Activated CD8-positive, alpha-beta memory T cell treated with anti-CD3 and anti-CD28 coated beads for 36 hours (primary cell): ENCODE results near the gene SEM1. TPM values are rescaled to one million over a fixed set of nuclear protein-coding genes. Genes with fewer than 3 reads are reported as not detected.
"Not testable (repeated sequence)": the region's sequence is repeated elsewhere in the genome, so short reads cannot be mapped to it uniquely, and the experiment has no call there.

Experiments used
- CTCF ChIA-PET: fragments of 350-600 bp; sonication (Branson Sonifier 250); formaldehyde crosslinking; loops from one replicate; lab custom pipeline; 2021; ENCODE audit warnings: antibody characterized with exemption; lab: Charles Lee
- POLR2A ChIA-PET: fragments of 350-600 bp; sonication (Branson Sonifier 250); formaldehyde crosslinking; loops from one replicate; lab custom pipeline; 2021; ENCODE audit warnings: antibody characterized with exemption; lab: Charles Lee
- total RNA-seq, 2 experiments: library from RNA; stranded (reverse); gene quantifications; one replicate each; pipeline ENCODE4 v1.2.3, GENCODE V29; 2021

Gene SEM1
- total RNA-seq, 2 experiments from 2014 or later, result 41.1 to 49.2 TPM

DNA sequence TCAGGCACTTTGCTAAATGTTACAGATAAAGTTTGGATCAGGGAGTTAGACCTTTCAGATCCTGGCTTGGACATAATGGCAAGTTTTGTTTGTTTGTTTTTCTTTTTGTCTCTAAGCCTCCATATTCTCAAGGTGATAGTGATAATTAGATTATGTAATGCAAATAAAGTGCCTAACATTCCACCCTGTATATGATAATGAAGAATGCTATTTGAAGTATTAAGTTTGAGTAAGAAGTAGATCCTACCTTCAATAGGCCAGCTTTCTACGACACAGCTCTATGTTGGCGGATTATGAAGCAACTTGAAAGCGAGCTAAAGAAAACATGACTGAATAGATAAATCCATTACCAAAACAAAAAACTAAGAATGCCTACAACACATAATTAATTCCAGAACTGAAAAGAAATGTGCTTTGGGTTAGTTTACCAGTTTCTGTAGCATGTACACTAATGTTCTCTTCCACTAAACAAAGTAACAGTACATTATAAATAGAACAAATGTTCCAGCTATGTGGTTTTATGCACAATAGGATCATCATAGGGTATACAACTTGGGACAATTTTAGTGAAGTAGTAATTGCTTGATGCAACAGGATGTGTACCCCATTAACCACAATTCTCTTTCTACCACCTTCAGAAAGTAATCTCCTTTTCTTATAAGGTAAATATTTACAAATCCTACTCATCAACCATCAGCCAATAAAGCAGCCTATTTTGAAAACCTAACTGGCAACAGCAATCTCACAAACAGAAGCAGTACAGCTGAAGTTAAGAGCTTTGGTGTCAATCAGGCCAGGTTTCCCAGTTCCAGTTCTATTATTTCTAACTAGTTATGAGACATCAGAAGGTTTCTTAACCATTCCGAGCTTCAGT is 1.5 kb downstream of the SEM1 start:
- ChIA-PET POLR2A (interaction anchor here (0.7 kb wide), 1 partner anchor 339 kb away, joined by 4 read pairs; no protein-coding TSS in a partner anchor), CTCF (no interaction called here)

DNA sequence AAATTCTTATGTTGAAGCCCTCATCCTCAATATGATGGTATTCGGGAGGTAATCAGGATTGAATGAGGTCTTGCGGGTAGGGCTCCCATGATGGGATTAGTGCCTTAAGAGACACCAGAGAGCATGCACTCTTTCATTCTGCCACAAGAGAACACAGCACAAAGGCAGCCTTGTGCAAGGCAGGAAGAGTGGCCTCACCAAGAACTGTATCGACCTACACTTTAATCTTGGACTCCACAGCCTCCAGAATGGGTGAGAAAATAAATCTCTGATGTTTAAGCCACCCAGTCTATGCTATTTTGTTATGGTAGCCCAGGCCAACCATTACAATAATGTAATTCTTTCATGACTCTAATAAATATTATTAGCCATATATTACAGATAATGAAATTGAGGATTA is 8.4 kb downstream of the SEM1 start:
- ChIA-PET CTCF (no interaction called here), POLR2A (no interaction called here)

DNA sequence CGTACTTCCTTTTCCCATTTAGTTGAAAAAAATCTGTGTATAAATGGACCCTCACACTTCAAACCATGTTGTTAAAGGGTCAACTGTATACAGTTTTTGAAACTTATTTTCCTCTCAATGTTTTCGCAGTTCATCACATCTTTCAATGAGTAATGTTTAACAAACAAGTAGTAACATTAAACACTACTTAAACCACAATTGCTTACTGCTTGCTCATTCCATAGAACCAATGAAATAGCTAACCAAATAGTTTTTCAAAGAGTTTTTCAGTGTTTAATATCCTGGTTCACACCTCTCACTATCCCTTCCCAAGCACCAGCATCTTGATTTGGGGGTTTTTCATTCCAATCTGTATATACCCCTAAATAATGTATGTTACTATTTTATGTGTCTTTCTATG is 9.1 kb downstream of the SEM1 start:
- ChIA-PET POLR2A (no interaction called here), CTCF (no interaction called here)

DNA sequence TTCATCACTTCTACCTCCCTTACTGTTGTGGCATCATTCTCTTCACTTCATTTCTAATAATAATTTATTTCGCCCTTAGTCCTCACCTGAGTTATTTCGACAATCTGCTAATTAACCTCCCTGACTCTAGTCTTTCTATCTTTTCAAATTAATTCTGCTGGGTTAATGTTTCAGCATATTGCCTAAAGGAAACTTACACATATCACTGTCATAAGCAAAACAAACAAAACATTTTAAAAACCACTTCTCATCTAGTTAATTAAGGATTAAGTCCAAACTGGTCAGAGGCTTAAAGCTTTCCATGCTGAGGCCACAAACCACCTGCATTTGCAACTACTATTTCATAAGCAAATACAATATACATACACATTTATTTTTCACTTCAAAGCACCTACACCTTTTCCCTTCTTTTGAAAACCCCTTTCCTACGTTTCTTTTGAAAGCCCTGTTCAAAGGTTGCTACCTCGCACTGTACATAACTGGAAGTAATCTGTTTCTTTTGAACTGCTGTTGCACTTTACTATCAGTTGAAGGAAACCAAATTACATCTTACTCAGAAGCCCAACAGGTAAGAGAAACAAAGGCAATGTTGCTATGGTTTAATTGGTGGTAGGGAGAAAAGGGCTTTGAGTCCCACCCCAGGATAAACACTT is 10.3 kb downstream of the SEM1 start:
- CTCF ChIA-PET, result no interaction called here

DNA sequence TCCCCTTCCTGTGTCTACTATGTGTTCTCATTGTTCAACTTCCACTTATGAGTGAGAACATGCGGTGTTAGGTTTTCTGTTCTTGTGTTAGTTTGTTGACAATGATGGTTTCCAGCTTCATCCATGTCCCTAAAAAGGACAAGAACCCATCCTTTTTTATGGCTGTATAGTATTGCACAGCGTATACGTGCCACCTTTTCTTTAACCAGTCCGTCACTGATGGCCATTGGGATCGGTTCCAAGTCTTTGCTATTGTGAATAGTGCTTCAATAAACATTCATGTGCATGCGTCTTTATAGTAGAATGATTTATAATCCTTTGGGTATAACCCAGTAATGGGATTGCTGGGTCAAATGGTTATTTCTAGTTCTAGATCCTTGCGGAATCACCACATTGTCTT is 11.2 kb downstream of the SEM1 start:
- POLR2A ChIA-PET, CTCF ChIA-PET: not testable (repeated sequence)

More for the DNA sequence above, 10.3 kb downstream of the SEM1 start:
- POLR2A ChIA-PET, result no interaction called here

DNA sequence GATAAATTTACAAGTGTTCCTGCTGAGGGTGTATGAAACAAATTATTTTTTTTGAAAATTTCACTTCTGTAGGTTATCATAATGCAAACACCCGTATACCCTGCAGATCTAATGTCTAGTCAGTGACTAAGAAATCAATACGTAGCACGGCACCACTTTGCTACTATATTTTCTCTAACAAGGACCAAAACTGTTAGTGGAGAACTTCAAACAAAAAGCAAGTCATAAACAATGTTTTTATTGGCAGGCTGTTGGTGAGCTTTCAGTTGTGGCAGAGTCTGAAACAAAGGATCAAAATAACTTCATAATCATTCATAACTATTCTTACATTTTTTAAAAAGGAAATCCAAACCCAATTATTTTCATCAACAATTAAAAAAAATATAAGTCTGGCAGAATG is 11.8 kb downstream of the SEM1 start:
- ChIA-PET CTCF (no interaction called here), POLR2A (no interaction called here)

DNA sequence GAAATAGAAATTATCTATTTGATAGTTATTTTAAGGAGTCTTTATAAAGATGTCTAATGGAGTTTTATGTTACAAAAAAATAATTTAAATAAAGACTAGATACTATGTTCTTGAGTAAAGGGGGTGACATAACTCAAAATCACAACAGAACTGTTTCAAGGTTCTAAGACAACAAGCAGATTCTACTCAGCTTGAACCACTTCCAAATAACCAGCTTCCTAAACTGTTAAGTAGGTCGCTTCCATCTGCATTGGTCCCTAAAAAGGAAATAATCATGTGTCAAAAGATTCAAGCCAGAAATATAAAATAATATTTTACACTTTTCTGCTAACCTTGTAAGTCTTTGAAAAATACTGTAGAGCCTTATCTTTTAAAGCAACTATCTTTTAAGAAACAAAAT is 14.1 kb downstream of the SEM1 start:
- CTCF ChIA-PET, result no interaction called here
- POLR2A ChIA-PET, result no interaction called here

DNA sequence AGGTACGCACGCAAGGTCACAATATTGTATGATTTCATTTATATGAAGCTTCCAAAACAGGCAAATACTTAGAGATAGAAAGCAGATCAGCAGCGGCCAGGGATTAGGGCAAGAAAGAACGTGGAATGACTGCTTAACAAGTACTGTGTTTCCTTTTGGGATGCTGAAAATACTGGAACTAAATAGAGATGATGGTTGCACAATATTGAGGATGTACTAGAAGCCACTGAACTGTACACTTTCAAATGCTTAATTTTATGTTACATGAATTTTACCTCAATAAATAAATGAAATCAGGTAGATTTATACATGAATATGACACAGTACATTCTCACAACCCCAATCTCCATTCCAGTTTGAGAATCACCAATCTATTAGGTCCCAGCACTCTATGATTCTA is 15.6 kb downstream of the SEM1 start:
- POLR2A ChIA-PET, result no interaction called here
- CTCF ChIA-PET, result no interaction called here

DNA sequence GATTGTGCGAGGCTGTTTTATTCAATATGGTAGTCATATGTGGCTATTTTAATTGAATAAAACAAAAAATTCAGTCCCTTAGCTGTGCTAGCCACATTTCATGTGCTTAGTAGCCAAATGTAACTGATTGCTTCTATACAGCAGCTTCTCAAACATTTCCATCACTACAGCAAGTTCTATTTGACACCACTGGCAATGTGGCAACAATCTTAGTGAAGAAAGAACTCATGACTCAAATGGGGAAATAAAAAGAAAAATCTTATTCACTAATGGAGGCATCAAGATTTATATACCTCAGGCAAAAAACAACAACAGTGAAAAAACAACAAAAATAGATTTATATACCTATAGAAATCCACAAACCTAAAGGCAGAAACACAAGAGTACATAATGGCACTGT is 17.9 kb downstream of the SEM1 start:
- CTCF ChIA-PET, result no interaction called here
- POLR2A ChIA-PET, result no interaction called here

DNA sequence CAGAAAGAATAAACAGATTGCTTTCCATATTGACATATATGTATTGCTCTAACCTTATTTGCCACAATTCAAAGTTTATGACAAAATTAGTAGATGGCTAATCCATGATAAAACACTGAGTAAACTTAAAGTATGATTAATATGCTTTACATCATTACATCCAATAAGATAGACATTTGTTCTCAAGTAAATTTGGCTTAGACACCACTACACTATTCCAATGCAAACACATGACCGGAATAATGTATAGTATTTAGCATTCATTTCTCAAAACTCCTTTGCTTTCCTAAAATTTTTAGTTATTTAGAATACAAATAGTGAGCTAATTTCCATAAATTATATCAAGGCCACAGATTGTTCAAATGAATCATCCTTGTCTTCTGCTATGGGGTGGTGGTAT is 20.2 kb downstream of the SEM1 start:
- CTCF ChIA-PET, result no interaction called here
- POLR2A ChIA-PET, result no interaction called here

DNA sequence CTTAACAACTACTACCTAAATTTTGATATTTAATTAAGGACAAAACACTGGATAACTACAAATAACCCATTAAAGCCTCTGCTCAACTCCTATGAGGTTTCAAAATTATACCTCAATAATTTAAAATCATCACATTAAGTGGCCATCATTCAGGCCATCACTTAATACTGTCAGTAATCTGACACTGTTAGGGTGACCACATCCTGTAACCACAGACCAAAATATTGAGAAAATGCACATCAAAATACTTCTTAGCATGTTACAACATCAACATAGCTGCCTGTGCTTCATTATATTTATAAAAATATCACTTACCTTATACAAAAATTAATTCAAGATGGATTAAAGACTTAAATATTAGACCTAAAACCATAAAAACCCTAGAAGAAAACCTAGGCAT is 23.3 kb downstream of the SEM1 start:
- ChIA-PET CTCF (no interaction called here), POLR2A (no interaction called here)

DNA sequence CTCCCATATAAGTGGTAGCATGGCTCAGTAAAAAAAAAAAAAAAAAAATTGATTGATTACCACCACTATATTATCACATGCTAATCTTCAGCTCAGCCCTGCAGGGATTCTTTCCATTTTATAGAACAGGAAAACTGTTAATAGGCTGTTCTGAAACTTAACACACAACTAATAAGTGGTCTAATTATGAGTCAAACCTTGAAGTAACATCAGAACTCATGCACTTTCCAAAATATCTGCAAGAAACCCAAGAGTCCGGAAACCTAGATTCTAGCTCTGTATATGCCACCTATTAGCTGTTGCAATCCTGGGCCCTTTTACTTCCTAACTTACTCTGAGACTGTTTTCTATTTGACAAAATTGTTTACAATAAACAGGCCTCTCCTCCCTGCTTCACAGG is 23.9 kb downstream of the SEM1 start:
- POLR2A ChIA-PET, result no interaction called here
- CTCF ChIA-PET, result no interaction called here

DNA sequence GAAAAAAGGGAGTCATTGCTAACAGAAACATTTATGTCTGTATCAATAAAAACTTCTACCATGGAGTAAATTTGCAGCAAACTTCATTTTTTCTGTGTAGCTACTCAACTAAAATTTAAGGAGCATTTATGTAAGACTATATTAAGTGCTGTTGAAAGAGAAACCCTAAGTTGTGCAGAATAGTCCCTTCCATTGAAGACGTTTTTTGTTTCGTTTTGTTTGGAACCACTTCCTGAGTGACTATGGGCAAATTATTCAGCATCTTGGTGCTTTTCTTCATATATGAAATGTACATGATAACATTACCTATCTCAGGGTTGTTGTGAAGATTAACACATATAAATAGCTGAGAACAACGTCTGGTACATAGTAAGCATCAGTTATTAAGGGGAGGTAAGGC is 24.3 kb downstream of the SEM1 start:
- ChIA-PET POLR2A (no interaction called here), CTCF (no interaction called here)

DNA sequence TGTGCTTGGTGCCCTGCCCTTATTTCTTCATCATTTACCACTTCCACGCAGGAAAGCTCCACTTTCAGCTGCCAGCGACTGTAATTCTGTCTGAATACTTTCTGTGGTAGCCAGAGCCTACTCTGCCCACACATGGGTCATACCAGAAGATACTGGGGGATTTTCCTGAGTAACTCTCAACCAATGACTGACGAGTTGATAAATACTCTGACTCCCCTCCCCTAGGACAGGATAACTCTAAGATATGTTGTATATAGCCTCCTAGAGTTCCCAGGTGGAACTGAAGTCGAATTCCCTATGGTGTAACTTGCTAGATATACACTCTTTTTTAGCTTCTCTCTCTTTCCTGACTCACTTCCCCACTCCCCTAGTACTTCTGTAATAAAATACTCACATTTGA is 29.8 kb downstream of the SEM1 start:
- ChIA-PET POLR2A (no interaction called here), CTCF (no interaction called here)

DNA sequence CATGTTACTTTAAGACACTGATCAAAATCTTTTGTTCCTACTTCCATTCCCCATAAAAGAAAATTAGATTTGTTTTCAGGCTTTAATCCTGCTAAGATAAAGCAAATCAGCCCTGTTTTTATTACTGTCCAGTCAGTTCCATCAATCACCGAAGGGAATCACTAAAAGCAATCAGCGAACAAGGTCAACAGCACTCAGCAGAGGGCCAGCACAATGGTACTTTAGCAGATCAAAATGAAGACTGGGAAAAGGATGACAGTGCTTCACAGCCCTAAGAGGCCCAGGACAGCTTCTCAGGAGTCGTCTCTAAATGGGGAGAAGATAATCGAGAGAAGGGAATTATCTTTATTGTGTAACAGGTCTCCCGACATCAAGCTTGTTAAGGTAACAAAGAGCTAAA is 32.7 kb downstream of the SEM1 start:
- POLR2A ChIA-PET, result no interaction called here
- CTCF ChIA-PET, result no interaction called here

DNA sequence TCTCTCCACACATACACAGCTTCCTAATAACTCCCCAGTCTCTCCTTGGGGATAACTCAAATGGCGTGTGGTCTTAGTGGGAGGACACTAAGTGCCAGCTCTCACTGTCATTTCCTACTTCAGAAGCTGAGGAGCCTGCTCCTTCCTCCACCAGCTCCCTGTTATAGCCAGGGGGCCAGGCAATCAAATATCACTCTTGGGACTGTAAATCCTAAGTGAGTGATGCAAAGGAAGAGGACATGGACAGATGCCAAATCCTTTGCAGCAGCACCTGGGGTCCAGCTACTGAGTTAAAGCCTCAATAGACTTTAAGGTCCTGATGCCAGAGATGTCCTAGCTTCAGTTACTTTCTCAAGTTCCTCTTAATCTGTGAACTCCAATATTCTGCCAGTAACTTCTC is 34.1 kb downstream of the SEM1 start:
- ChIA-PET CTCF (no interaction called here), POLR2A (no interaction called here)

DNA sequence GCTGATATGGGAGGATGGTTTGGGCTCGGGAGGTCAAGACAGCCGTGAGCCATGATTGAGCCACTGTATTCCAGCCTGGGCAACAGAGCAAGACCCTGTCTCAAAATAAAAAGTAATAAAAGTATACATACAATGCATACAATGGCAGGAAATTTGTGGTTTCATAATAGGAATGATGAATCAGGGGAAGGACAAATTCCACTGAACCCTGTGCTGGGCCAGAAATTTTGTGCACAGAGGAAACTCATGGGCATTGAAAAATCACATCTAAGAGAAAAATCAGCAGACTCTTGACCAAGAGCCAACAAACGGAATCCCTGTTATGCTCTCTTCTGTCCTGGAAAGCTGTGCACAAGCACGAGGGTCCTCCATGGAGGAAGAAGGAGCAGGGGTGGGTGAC is 35.1 kb downstream of the SEM1 start:
- POLR2A ChIA-PET, result no interaction called here
- CTCF ChIA-PET, result no interaction called here

DNA sequence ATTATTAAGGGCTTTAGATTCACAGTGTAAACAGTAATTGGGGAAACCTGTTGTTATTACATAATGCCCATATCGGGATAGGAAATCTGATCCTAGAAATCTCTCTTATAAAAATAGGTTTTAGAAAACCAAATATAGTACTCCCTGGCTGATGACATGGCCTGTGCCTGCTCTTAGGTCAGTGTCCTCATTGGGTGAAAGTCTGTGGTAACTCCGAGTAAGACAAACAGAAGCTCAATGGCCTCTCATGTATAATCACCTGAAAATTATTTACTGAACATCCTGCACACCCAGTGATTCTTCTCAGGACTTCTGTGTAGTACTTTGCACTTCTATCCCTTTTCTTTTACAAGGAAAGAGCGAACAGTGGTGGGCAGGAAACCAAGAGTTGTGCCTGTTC is 37.8 kb downstream of the SEM1 start:
- ChIA-PET POLR2A (no interaction called here), CTCF (no interaction called here)

DNA sequence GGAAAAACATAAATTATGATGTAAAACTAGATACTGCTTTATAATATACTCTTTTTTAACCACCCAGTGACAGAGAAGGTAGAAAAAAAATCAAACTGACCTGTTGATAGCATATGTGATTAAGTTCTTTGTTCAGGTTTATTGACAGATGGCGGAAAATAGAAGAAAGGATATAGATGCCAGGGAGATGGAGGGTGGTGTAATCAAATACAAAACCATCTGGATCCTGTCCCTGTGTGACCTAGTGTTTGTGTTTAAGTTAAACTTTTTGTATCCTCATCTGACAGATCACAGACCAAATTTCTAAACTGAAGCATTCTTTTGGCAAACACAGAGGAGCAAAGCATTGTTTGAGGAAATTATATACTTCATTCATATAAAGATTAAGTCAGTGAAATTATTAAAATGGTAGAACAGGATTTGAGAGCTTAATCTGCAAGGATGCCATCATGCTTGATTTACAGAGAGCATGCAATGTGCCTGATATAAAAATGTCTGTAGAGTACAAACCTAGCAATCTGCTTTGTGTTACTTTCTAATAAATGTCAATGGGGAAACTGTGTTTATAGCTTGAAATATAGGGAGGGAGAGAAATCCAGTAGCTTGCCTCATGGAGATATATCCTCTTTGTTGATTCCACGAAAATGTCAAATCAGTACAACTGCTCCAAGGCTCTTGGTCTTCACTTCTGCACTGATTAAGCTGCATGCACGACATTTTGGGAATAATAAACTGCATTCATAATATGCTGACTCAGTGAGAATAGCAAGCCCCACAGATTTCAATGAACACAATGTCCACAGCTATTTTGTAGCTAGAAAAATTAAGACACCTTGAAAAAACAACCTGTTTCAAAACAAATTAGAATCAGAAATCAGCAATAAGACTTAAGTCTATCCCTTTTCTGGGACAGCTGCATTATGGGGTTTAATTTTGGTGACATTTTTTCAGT is 39.0 kb downstream of the SEM1 start:
- POLR2A ChIA-PET, result interaction anchor here (0.5 kb wide), 1 partner anchor 302 kb away, joined by 4 read pairs; no protein-coding TSS in a partner anchor
- CTCF ChIA-PET, result no interaction called here

DNA sequence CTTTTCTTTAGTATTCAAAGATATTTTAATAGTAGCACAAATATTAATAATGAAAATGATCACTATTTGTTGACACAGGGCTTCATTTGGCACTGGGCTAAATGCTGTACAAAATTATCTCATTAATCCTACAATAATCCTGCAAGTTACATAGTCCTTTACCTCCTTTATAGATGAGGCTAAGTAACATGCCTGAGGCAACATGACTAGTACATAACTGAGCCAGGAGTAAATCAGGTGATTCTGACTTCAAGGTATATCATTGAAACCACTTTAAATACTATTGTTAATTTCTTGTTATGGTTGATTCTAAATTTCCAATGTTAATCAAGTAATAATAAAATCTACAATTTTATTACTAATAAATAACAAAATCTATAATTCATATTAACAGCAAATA is 39.8 kb downstream of the SEM1 start:
- CTCF ChIA-PET, result no interaction called here
- POLR2A ChIA-PET, result no interaction called here
